ENCODE measurements around the gene CELF1.

CELF1 gene

GRCh38 chr11:47477753-47478152 lies 75.2 kb downstream of the CELF1 start:
- DNase-seq = no peak

DNA sequence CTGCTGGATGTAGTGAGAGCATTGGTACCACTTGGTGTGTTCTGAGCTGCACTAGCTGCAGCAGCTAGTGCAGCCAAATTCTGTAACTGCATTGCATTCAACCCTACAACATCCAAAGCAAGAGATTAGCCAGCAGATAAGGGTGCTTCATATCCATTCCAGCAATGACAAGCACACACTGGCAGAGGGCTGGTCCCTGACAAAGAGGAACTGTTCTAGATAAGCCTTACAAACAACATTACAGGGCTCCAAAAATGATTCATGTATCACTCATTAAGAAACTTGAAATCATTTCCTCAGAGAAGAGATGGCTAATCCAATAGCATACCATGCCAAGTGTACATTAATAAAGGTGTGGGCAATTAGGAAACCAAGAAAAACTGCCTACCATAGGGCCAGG lies 75.6 kb downstream of the CELF1 start:
- peak; percentile 87 for DNase-seq

DNA sequence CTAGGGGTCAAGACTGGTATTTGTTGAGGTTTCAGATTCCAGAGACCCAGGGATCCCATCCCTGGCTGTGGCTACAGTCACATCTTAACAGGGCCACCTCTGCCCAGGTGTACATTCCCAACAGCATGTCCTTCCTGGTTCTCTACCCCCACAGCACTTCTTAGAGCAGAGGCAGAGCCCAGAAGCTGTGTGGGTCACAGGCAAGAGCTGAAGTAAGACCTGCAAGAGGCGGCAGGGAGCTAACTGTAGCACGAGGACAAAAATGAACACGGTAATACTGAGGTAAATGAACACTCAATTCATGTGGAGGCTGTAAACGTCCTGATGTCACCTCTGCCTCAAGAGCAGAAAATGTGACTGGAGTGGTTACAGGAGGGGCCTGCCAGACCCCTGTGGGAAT lies 82.3 kb downstream of the CELF1 start:
- DNase-seq = no peak

DNA sequence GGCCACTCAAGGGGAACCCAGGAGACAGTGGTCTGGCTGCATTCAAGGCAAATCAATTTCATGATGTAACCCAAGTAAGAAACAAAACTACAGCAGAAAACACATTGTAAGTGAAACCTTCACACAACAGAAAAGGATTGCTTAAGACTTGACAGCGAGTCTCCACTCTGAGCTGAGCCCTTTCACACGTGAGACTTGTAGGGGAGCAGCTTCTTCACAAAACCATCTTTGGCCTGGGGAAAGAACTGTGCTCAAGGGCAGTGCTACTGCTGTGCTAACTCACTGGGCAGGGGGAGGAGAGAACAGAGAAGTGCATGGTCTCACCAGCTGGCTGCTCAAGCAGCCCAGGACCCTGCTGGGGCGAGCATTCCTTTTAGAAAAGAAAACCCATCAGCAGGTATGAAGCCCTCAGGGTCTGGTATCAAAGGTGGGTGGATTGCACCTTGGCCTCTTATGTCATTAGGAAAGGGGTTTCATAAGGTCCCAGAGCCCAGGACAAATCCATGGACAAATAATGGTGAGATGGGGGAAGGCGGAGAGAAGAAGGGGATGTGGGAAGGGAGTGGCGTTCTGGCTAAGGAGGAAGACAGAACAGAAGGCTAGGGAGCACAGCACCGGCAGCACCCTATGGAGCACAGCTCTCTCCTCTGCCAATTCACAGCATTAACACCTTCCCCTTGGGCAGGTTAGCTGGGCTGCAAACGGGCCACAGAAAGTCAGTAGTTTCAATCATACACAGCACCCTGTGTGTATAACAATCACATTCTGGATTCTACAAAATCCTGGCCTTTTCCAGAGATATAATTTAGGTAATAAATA lies 83.4 kb downstream of the CELF1 start:
- DNase-seq = no peak

DNA sequence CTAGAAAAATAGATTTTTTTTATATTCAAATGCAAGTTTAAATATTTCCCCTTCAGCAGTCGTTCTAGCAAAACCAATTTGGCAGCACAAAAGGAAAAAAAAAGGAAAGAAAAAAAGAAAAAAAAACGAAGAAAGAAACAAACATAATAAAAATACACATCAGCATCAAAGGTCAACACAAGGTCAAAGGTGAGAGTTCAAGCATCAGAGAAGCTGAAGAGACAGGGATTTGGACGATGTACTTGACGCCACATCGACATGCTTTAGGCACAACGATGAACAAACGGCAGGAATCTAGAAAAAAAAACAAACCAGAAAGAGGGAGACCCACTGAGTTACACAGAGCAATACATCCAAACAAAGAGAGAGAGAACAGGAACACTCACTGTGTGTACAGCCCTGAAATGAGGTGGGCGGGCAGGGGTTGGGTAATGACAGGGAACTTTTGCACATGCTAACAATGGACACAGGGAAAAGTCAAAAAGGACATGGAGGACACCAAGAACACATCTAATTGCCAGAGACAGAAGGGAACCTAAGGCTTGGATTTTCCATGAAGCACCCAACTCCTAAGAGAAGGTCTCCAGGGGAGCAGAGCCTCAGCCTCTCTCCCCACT lies 84.2 kb downstream of the CELF1 start:
- DNase-seq = no peak

DNA sequence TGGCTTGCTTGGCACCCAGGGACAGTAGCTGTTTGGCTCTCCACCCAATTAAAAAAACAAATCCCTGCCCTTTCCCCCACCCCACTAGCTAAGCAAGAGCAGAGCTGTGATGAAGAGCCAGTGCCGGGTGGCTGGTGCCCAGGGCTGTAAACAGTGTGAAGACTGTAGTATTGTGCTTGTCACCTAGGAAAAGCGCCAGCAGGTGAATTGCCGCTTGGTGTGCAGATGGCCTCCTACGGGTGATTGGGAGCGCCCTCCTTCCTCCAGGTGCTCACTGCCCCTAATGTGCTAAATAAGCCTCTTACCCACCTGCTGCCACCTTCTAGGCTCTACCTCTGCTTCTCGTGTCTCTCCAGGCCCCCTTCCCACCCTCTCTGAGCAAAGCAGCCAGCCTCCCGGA lies 85.6 kb downstream of the CELF1 start:
- no peak for DNase-seq

- DNase-seq = no peak
Measured at GRCh38 chr11:47466701-47467250, 86.2 kb downstream of the CELF1 start.

- no peak for DNase-seq
Measured at GRCh38 chr11:47466201-47466600, 86.7 kb downstream of the CELF1 start.

- DNase-seq = peak; percentile 14
Measured at GRCh38 chr11:47464483-47464882, 88.4 kb downstream of the CELF1 start.

- DNase-seq = no peak
Measured at GRCh38 chr11:47461876-47462275, 91.1 kb downstream of the CELF1 start.

- DNase-seq = no peak
Measured at GRCh38 chr11:47460571-47461235, 92.2 kb downstream of the CELF1 start.

DNA sequence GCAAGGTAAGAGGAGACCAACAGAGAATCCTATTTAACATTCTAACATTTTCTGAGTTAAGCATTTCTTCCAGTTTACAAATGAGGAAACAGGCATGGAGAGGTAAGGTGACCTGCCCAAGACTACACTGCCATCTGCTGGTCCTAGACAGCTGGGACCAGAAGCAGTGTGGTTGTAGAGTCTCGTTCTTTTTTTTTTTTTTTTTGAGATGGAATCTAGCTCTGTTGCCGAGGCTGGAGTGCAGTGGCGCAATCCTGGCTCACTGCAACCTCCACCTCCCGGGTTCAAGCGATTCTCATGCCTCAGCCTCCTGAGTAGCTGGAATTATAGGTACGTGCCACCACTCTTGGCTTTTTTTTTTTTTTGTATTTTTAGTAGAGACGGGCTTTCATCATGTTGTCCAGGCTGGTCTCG lies 98.7 kb downstream of the CELF1 start:
- peak; percentile 76 for DNase-seq

DNA sequence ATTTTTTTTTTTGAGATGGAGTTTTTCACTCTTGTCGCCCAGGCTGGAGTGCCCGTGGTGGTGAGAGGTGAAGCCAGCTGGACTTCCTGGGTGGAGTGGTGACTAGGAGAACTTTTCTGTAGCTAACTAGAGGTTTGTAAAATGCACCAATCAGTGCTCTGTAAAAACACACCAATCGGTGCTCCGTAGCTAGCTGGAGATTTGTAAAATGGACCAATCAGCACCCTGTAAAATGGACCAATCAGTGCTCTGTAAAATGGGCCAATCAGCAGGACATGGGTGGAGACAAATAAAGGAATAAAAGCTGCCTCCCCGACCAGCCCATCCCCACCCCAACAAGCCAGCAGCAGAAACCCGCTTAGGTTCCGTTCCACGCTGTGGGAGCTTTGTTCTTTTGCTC lies 99.6 kb downstream of the CELF1 start:
- DNase-seq = peak; percentile 10

DNA sequence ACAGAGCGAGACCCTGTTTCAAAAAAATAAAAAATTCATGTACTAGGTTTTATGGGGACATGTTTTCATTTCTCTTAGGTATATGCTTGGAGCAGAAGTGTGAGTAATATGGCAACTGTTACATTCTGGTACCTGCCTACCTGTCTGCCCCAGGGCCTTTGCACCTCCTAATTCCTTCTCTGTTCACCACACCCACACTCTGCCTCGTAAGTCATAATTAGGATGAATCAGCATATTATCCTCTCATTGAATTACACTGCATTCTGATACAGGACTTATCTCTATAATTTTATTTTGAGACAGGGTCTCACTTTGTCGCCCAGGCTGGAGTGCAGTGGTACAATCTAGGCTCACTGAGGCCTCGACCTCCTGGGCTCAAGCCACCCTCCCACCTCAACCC lies 100.9 kb downstream of the CELF1 start:
- no peak for DNase-seq

DNA sequence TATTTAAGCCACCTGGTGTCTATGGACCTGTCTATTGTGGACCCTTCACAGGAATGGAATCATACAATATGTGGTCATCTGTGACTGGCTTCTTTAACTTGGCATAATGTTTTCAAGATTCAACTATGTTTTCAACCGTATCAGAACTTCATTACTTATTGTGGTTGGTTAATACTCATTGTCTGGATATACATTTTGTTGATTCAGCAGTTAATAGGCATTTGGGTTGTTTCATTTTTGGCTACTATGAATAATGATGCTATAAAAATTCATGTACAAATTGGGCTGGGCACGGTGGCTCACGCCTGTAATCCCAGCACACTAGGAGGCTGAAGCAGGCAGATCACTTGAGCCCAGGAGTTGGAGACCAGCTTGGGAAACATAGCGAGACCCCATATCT lies 101.5 kb downstream of the CELF1 start:
- no peak for DNase-seq

DNA sequence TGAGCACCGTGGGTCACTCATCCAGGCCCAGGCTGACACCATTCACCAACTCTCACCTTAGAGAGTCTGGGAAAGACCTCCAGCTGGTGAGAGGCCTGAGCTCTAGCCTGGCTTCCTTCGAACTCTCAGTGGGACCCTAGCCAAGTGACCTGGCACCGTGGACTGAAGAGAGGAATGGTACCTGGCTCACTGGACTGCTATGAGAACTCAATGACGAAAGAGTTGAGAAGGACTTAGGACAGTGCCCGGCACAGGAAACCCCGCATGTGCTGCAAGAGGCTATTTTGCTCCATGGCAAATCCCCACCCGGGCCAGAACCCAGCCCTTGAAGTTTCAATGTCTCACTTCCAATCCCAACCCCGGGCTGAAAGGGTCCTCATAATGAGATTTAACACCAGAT lies 103.4 kb downstream of the CELF1 start:
- DNase-seq = no peak

DNA sequence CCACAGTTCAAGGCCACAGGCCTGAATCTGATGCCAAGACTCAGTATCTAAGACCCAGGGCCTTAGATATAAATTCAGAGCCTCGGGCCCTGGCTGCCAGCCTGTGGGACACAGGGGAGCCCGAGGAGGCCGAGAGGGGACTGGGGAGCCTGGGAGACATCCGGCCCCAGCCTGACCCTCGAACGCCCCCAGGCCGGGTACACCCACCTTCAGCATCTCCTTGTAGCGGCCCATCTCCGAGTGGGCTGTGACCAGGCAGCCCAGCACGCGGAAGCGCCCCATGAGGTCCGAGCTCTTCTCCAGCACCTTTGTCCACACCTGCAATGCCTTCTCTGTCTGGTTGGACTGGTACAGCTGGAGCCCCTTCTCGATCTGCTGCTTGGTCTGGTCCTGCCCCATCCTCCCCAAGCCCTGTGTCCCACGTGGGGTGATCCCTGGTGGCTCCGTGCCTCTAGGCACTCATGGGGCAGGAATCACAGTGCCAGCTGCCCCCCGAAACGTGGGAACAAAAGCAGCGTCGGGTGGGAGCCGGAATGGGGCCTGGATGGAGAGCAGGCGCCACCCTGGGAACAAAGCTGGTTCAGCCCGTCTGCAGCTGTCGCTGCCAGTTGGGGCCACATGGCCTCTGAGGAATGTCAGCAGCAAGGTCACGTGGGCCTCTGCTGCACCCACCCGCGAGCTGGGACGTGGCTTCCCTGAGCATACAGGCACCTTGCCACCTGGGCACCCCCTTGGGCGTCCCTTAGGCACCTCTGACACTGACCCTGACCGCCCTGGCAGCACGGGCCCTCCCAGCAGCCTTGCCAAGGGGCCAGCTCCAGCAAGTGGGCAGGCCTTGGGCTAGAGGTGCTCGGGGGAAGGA lies 104.1 kb downstream of the CELF1 start, which contains the start of gene RAPSN:
TSS of gene RAPSN (minus strand) at position 571 of the 862 bp plus-strand sequence. CDS start at position 399, 172 bp downstream.
- DNase-seq = no peak

DNA sequence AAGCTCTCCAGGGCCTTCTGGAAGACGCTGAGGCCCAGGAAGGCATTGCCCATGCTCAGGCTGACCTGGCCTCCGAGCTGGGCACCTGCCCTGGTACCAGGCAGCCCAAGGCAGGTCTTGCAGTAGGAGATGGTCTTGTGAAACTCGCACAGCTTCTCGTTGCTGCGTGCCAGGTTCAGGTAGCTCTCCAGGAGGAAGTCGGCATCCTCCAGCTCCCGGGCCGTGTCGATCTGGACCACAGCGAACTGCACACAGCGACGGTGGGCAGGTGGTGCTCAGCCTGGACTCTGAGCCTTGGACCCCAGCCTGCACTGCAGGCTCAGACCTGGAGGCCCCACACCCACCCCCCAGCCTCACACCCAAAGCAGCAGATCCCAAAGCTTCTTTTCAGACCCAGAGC lies 105.0 kb downstream of the CELF1 start:
- DNase-seq = no peak

DNA sequence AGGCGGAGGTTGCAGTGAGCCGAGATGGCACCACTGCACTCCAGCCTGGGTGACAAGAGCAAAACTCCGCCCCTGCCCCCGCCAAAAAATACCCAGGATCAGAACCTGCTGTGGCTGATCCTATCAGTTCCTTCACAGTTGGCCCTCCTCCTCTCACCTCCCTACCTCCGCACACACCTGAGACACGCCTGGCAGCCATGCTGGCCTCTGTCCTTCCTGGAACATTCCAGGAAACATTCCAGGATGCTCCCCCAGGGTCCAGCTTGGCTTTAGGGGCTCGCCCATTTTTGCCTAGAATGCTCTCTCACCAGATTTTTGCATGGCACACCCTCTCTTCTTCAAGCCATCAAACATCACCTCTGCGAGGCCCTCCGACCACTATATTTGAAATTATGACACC lies 106.1 kb downstream of the CELF1 start:
- DNase-seq = no peak

DNA sequence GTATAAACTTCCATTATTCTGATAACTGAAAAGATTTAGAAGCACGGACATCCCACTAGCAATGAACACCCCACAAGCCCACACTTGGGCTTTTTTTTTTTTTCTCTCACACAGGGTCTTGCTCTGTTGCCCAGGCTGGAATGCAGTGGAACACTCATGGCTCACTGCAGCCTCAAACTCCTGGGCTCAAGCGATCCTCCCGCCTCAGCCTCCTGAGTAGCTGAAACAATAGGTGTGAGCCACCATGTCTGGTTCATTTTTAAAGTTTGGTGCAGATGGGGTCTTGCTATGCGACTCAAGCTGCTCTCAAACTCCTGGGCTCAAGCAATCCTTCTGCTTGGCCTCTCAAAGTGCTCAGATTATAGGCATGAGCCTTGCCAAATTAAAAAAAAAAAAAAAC lies 107.1 kb downstream of the CELF1 start:
- no peak for DNase-seq

DNA sequence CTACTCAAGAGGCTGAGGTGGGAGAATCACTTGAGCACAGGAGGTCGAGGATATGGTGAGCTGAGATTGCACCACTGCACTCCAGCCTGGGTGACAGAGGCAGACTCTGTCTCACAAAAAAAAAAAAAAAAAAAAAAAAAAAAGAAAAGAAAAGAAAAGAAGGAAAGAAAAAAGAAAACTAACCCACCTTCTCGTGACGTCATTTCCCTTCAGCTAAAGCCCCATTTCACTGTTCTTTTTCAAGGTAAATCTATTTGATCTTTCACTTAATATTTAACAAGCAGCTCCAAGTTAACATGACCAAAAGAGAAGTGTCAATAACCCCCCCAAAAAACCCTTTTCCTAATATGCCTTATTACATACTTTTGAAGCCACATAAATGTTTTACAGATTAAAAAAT lies 109.1 kb downstream of the CELF1 start:
- DNase-seq = no peak

DNA sequence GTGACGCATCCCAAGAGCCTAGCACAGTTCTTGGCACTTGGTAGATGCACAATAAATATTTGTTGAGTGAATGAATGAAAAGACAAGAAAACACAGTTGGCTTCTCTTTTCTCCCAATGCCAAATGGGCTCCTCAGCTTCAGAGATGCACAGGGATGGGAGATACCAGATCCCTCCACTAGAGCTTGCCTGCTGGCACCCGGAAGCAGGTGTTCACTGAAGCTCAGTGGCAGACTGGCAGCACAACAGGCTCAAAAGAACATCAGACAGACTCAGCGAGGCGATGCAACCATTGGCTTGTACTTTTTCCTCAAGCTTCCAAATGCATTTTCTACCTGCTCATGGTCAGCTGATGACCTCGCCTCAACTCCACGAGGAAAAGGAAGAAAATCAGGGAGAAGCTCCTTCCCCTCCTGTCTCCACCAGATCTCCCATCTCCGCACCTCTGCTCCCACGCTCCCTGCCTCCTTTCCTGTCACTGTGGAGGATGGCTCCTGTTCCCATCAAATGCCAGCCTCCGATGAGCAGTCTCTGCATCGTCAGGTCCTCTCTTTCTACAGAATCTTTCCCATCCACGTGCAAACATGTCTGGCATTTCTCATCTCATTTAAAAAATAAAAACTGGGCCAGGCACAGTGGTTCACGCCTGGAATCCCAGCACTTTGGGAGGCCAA lies 109.8 kb downstream of the CELF1 start:
- no peak for DNase-seq

Data from activated CD4-positive, alpha-beta T cell treated with anti-CD3 and anti-CD28 coated beads, Interleukin-10, Interleukin-2, amounts not matched to agents 100 ng/mL and 50 ng/mL, durations not matched to agents 16 hours and 8 hours (primary cell).